NT2/D1 (cell line): ENCODE data around the gene FNIP1.

Experiments
- SUZ12 ChIP-seq: IDR thresholded peaks from 2 replicates; pipeline ENCODE4 v1.6.1; 2011; ENCODE audit not compliant: insufficient read length, insufficient read depth; ENCODE audit errors: extremely low read depth
- YY1 ChIP-seq: IDR thresholded peaks from 2 replicates; pipeline ENCODE4 v1.6.1; 2011; ENCODE audit not compliant: insufficient read length, insufficient read depth

- no peak for TF ChIP-seq YY1
- no peak for TF ChIP-seq SUZ12
These were observed 125.4 kb downstream of the FNIP1 start for GRCh38 chr5:131671409-131671808.
